Skin of body (tissue), 2 donors: ENCODE measurements around the gene ENGASE. TPM values are rescaled to one million over a fixed set of nuclear protein-coding genes. Genes with fewer than 3 reads are reported as not detected.

Experiments
- DNase-seq: peaks from one replicate; lab custom pipeline; 2025; lab: John Stamatoyannopoulos, UW
- total RNA-seq: library from RNA; depleted of rRNA; stranded (reverse); fragments of >200 nt; gene quantifications from one replicate; pipeline ENCODE4 v1.2.3, GENCODE V29; 2014

The ENGASE gene
- total RNA-seq, 1 donor from 2014 or later, result 24.7 TPM

DNA sequence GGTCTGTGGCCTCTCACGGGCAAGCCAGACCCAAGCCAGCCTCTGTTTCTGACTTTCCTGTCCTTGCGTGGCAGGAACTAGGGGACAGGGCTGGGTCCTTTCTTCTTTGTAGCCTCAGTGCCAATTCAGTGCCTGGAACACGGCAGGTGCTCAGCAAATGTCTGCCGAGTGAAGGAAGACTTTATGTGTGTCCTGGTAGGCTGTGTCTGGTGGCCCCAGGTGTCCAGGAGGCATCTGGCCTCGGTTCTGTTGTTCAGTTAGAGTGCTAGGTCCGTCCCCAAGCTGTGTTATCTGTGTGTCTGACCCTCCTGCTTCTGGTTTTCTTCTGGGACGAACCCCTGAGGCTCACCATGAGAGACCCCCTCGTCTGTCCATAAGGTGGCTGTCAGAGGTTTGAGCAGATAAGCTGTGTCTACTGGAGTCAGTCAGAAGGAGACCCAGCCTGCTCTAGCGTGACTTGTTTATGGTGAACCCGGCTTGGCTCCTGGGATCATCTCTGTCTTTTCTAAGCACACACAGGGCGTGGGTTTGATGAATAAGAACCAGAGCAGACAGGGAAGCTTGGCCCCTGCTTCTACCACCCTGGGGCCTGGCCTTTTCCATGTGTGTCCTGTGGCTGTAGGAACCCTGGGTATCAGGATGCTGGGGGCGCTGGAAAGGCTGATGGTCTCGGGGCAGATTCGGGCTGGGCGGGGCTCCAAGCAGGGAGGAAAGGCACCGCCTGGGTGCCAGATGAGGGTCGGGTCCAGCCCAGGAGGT is 39.3 kb downstream of the ENGASE start:
- DNase-seq, result no peak

DNA sequence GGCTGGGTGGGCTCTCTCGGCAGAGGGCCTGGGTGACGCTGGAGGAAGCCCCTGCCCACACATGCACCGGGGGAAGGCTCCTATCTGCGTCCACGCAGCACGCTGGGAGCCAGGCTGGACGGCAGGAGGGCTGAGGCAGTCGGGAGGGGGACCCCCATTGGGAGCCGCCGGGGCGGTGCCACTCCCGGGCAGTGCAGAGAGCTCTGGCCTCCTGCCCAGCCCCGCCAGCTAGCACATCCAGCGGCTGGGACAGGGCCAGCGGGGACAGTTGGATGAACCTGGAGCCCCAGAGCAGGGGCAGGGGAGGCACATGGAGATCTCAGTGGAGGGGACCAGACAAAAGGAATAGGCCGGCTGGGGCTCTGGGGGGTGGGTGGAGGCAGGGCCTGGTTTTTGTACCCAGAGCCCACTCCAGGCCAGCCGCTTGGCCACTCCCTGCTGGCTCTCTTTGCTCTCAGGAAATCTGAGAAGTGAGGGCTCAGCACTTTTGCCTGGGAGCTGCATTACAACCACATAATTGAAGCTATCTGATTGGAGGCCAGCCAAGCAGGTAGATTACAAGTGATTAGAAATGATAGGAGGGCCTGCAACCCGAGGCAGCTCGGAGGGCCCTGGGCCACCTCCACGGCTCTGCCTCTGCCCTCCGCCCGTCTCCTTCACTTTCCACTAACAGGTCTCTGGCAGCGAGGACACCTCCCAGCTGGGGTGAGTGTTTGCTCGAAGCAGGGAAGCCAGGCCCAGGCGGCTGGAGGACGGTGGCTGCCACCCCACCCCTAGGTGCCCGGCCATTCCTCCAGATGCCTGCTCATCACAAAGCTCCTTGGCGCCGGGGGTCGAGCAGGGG is 40.1 kb downstream of the ENGASE start:
- DNase-seq, result no peak

DNA sequence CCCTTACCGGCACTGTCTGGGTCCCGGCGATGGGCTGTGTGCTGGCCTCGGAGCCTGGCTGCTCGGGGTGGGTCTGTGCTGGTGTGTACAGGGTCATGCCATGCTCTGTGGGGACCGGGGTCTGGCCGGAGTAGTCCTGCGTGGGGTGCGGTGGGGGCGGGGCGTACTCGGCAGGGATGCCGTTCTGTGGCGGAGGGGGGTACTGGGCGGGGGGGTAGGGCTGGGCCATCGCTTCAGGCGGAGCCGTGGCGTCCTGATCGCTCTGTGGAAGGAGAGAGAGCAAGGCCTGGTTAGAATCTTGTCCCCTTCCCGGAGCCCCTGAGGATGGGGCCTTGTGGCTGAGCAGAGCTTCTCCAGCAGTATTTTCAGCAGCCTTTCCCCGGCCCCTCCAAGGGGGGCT is 40.9 kb downstream of the ENGASE start:
- DNase-seq, result no peak

DNA sequence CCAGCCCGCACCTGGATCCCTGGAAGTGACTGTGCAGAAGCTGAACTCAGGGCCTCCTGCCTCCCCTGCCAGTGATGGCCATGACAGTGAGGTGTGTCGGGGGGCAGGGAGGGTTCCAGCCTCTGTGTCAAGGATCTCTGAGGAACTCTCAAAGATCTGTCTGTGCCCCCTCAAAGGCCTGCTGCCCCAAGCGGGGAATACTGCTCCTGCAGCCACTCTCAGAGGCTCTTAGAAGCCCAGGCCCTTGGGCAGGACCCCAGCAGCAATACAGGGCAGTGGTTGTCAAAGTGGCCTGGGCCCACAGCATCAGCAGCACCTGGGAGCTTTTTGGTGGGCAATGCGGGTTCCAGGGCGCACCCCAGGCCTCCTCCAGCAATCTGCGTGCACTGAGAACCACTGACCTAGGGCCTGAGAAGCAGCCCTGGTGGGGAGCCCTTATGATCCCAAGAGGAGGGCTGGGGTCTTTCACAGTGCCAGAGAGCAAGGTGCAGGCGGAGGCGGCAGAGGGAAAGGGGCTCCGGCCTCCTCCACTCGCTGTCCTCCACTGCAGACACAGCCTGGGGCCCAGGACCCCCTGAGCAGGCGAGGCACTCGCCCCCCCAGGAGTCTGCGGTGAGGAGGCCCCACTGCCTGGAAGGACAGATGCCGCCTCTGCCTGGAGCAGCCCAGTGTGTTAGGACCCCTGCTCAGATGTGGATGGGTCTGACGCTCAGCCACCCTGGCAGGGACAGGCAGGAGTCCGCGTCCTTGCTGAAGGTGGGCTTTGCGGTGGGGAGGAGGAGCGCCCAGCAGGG is 42.1 kb downstream of the ENGASE start:
- DNase-seq, result no peak

DNA sequence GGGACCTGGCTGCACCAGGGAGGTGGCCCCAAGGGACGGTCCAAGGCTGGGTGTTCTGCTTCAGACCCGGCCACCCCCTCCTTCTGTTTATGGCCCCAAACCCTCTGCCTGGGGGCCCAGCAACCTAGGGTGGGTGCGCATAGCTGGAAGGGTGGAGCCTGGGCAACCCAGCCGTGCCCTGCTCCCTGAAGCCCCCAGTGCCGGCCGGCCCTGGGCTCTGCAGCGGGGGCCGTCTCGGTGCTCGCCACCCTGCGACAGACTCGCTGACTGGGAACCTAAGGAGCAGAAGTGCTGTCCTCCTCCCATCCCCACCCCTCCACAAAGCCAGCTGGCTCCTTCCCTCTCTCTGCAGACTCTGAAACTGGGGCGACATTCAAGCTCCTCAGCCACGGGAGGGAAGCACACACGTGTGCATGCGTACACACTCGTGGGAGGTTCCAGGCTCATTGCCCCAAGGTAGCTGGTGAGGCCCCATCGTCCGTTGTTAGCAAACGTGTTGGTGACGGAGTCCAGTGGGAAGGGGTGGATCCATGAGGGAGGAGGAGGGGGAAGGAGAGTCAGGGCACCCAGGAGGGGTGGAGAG is 43.4 kb downstream of the ENGASE start:
- DNase-seq, result no peak

DNA sequence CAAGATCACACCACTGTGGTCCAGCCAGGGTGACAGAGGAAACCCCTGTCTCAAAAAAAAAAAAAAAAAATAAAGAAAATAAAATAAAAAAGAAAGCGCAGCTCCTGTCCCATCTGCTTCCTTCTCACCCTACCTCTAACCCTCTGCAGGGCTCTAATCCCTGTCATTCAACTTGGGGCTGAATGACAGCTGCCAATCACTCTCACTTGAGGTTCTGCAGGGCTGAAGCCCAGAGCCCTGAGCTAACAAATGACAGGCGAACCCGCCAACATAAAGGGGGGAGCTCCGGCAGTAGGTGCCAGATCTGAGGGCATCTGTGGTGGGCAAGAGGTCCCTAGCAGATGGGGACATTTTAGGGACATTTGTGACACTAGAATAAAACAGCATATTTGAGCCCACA is 44.3 kb downstream of the ENGASE start:
- DNase-seq, result no peak

DNA sequence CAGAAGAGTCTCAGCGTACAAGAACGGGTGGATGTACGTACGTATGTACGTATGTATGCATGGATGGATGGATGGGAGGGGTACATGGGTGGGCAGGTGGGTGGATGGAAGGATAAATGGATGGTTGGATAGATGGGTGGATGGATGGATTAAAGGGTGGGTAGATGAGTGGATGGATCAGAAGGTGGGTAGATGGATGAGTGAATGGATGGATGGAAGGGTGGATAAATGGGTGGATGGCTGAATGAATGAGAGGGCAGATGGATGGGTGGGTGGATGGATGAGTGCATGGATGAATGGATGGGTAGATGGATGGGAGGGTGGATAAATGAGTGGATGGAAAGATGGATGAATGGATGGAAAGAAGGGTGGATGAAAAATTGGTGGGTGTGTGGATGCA is 45.6 kb downstream of the ENGASE start:
- no peak for DNase-seq

DNA sequence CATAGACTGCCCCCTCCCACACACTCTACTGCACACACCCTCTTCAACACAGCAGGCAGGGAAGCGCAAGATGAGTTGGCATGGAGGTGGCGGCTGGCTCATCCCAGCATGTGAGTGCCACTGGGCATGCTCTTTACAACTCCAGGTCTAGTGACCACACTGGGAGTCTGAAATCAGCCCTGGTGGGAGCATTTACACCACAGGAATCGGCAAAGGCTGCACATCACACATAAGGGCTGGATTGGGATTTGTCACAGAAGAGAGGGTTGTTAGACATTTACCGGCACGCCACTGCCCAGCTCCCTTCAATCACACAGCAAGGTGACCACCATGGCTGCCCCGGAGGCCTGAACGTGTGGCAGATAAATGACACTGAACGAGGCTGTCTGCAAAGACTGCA is 49.4 kb downstream of the ENGASE start:
- DNase-seq, result no peak

DNA sequence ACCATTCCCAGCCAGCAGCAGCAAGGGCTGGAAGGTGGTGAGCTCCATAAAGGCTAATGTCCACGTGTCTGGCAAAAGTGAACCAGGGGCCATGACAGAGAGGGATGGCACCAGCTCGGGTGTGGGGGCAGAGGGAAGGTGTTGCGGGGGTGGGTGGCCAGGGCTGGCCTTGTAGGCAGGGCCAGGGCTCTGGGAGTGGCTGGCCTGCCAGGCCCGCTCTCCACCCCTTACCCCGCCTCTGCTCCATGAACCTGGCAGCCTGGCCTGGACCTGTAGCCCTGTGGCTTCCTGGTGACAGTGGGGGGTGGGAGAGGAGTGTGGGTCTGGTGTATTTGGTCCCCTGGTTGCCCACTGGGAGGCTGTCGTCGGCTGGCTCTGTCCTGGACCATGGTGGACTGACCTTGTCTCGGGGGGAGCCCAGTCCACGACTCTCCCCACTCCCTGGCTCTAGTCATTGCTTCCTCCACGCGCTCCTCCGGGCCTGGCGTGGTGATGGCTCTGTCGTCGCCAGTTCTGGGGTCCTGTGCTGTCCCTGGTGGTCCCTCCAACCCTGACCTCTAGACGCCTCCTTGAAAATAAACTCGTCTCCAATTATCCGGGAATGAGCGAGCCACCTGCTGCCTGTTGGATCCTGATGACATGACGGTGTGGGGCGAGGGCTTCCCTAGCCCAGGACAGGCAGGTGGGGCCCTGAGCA is 50.0 kb downstream of the ENGASE start:
- DNase-seq, result no peak

DNA sequence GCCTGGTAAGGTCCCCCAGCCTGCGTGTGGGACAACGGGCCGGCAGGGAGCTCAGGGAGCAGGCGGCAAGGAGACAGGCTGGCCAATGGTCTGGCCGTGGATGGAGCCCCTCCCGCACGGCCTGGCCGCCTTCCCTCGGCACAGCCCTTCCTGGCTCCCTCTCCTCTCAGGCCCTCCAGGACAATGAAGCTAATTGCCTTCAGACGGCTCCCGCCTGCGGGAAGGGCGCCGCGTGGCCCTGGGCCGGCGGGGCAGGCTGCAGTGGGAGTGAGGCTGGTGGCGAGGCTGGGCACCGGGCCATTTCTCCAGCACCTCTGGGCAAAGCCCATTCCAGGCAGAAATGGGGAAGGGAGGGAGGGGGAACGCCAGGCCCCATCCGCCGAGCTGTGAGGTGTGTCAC is 50.9 kb downstream of the ENGASE start:
- DNase-seq, result no peak

DNA sequence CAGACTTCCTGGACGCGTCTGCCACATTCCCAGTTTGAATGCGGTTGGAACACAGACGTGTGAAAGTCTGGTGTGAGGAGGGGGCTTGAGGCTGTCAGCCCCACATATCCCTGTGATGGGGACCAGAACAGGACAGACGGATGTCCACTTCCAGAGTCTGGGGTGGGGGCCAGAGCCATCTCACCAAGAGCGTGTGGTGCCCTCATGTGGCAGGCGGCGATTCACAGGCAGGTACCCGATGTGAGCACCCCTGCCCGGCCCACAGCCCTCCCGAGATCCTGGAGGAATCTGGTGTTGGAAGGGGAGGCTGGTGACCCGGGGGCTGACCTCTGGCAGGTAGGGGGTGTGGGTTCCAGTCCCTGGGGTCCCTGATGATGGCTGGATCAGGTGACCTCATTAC is 51.5 kb downstream of the ENGASE start:
- DNase-seq, result no peak

DNA sequence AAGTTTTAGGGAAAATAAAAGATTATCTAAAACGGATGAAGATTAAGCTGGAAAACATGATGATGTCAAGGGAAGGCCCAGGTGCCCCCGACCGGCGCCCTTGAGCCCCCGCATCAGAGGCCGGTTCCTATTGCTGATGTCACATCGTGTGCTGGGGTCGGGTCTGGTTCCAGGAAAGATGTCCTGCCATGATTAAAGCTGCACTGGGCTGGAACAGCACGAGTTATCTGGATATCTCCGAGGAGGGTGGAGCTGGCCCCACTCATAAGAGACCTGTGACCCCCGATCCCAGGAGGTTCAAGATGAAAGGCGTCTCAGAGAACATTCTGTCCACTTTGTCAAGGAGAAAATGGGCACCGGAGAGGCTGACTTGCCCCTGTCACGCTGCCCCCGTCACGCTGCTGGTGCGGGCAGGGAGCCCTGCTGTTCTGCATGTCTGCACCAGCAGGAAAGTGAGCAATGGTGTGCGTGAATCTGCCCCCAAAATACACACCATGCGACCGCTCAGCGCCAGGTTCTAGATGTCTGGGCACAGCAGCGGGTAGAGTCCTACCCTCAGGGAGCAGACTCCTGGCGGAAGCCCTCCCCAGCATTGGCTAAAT is 53.0 kb downstream of the ENGASE start:
- no peak for DNase-seq

DNA sequence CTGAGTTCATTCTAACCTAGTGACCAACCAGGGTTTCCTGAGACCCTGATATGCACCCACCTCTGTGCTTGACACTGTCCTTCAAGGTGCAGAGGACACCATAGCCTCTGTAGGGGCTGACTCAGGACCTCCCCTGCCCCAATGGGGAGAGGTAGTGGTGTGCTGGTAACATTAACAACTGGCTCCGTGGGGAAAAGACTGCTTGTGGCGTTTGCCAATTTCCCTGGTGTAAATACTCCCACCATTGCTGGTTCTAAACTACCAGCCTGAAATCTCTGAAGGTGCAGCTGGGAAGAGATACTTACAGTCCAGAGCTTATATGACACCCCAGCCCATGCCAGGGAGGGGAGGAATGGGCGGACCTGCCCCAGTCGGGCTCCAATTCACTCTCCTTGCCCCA is 54.9 kb downstream of the ENGASE start:
- no peak for DNase-seq

DNA sequence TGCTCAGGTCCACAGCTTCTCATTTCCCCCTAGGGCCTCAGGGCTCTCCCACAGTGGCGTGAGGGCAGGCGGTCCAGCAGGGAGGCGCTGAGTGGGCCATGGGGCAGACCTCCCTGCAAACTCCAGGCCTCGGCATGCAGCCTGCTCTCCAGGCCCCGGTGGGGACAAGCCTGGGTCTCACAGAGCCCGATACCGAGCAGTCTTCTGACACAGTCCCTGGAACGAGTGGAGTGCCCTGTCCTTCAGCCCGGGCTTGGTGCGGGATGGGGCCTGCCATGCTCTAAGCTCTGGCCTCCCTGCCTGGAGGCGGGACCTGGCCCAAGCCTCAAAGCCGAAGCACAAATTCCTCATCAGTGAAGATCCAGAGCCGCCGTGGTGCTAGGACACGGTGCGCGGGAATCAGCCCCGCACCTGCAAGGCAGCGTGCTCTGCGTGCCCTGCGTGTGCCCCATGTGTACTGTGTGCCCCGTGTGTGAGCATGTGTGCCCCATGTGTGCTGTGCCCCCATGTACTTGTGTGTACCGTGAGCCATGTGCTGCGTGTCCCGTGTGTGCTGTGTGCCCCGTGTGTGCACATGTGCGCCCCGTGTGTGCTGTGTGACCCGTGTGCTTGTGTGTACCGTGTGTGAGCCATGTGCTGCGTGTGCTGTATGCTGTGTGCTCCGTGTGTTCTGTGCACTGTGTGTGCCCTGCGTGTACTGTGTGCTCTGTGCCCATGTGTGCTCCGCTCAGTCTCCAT is 56.1 kb downstream of the ENGASE start:
- DNase-seq, result no peak

DNA sequence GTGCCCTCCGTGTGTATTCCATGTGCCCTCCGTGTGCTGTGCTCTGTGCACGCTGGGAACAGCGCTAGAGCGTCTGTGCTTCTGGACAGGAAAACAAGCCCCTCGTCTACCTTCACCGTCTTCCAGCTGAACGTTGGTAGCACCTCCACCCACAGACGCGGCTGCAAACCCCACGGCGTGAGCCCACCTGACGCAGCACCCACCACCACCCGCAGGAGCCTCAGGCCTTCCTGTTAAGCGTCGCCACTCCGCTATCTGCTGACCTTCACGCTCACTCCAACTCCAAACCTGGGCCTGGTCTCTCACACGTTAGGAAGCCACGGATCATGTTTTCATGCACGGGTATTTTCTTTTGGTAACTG is 56.6 kb downstream of the ENGASE start:
- no peak for DNase-seq

DNA sequence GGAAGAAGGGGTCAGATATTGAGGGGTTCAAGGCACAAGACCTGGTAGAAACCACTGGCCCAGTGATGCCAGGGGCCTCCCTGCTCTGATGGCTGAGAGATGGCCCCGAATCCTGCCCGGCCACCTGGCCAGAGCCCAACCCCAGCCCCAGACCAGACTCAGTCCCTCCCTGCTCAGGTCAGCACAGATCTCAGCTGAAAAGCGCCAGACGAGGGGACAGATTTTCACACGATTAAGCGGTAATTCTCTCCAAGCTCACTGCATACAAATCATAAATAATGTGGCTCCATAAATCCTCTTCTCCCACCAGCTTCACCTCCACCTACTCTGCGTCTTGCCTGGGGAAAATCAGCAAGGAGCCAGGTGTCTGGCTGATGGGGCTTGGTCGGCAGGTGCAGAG is 57.1 kb downstream of the ENGASE start:
- no peak for DNase-seq

DNA sequence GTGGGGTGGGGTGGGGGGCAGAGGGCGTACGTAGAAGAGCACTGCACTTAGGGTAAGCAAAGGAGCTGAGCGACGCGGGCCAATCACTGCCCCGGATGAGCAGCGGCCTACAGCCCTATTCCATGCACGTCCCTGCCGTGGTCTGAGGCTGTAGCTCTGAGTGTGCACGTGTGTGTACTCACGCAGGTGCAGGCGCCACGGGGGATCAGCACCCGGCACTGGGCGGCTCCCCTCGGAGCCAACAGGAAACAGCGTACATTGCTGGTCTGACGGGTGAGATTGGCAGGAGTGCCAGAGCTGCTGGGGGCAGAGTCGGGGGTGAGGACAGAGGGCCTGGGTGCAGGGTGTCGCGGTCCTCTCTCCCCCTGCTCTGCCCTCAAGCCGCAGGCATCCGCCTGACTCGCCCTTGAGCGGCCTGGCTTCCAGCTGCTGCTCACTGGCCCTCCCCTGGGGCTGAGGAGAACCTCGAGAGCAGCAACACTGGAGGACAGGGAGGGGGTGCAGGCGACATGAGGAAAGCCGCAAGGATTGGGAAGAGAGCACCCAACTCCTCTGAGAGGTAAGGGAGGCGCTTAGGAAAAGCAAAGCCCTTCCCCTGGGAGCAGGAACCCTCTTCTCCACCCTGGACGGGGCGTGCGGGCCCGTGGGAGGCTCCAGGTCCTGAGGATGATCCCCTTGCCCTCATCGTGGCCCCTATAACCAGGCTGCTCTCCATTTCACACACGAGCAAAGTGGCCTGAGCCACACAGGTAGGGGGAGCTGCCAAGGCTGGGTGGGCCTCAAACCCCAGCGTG is 57.8 kb downstream of the ENGASE start:
- DNase-seq, result no peak

DNA sequence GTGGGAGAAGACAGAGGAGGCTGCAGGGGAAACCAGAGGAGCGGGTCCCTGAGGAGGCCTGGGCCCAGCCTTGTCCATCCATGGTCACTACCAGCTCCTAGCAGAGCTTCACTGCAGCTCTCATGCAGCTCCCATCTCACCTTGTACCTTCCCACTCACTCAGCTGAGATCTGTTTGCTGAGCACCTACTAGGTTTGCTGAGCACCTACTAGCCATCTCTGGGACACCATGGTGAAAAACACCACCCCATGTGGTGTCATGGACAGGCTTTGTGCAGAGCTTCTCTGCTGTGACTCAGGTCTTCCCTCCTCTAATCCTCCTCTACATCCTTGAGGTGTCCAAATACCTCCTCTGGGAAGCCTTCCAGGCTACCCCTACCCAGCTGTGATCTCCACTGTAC is 58.6 kb downstream of the ENGASE start:
- DNase-seq, result no peak

DNA sequence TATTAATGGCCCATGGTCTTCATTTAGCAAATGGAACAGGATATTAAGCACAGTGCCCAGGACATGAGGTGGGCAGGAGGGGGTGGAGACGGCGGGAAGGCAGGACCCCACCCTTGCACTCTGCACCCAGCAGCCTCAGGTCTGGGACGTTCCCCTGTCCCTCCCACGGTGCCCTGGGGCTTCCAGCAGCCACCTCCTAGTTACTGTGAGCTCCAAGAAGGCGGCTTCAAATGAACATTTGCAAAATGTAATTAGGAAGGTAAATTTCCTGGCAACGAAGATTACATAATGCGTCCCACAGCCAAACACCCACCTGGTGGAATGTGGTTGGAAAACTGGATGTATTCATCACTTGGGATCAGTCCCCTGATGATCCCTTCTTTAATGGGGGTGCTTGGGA is 59.4 kb downstream of the ENGASE start:
- DNase-seq, result no peak
